ENCODE data around the gene EPHB6.

EPHB6 gene, protein sequence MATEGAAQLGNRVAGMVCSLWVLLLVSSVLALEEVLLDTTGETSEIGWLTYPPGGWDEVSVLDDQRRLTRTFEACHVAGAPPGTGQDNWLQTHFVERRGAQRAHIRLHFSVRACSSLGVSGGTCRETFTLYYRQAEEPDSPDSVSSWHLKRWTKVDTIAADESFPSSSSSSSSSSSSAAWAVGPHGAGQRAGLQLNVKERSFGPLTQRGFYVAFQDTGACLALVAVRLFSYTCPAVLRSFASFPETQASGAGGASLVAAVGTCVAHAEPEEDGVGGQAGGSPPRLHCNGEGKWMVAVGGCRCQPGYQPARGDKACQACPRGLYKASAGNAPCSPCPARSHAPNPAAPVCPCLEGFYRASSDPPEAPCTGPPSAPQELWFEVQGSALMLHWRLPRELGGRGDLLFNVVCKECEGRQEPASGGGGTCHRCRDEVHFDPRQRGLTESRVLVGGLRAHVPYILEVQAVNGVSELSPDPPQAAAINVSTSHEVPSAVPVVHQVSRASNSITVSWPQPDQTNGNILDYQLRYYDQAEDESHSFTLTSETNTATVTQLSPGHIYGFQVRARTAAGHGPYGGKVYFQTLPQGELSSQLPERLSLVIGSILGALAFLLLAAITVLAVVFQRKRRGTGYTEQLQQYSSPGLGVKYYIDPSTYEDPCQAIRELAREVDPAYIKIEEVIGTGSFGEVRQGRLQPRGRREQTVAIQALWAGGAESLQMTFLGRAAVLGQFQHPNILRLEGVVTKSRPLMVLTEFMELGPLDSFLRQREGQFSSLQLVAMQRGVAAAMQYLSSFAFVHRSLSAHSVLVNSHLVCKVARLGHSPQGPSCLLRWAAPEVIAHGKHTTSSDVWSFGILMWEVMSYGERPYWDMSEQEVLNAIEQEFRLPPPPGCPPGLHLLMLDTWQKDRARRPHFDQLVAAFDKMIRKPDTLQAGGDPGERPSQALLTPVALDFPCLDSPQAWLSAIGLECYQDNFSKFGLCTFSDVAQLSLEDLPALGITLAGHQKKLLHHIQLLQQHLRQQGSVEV

DNA sequence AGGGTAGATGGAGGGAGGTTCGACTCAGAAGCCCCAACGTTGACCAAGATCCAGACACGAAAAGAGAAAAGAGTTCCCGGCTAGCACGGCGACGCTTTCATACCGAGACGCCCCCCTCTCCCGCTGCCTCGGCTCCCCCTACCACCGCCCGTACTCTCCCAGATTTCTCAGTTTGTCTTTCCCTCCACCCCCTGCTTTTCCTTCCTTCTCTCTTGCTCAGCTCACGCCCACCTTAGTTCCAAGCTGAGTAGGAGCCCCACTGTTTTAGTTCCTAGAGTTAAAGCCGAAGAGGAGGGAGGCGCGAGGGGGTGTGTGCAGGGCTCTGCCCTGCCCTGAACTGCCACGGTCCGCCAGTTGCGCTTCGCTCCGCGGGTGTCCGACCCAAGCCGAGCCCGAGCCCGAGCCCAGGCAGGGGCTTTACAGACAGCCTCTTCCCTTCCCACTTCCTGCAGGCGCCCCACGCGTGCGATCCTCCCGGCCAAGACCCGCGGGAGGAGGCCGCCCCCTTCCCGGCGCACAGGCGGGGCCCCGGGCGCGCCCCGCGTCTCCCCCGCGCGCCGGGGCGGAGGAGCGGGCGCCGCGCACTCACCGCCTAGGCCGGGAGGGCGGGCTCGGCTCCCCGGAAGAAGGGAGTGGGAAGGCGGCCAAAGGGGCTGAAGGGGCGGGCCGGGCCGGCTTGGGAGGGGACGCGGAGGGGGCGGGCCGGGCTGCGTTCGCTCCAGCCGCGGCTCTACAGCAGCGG, at the start of gene EPHB6:
Gene EPHB6, plus strand, starts transcription at position 705 of the 742 bp plus-strand sequence. CDS start 8,152 bp downstream, outside the sequence.
- peak; percentile 21 to 34 for DNase-seq (ENCODE audit: low read depth in 2 of 2)

GRCh38 chr7:142805350-142806021, 49.4 kb upstream of the EPHB6 start:
- no peak for DNase-seq (ENCODE audit: low read depth in 2 of 2)

DNA sequence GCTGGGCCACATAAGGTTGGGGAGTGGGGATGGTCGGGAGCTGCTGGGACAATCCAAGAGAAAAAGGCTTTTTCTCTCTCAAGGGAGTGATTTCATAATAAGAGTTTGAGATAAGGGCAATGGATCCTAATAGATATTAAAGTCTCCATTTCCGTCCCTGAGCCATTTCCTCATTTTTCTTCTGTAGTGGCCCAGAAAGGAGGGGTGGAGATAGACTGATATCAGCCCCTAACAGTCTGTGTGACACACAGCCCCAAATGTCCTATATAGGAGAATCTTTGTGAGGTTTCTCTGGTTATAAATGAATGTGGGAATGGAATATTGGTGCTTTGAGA, 48.9 kb upstream of the EPHB6 start:
- no peak for DNase-seq (ENCODE audit: low read depth in 2 of 2)

GRCh38 chr7:142806957-142807356, 47.9 kb upstream of the EPHB6 start:
- no peak for DNase-seq (ENCODE audit: low read depth in 2 of 2)

DNA sequence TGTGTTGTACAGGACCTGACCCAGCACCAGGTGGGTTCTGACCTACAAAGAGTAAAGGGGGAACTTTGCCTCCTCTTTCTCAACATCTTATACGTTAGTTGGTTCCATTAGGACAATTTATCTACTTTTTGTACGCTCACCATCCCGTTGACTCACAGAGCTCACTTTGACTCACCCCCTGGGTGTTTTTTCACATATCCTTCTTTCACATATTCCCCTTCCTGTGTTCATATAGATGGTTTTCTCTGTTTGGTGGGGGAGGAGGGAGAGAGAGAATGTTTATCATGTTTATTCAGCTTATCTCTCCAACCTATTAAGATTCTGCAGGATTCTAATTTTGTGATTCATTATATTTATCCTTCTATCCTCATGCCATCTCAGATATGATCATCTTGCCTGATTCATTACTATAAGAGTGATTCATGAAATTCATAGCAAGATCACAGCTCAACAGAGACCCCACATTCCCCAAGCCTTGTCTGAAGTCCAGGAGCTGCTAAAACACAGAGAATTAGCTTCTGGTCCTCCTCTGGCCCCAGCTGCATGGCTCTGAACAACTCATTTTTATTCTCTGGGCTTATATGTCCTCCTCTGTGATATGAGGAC, 46.9 kb upstream of the EPHB6 start:
- no peak for DNase-seq (ENCODE audit: low read depth in 2 of 2)

- no peak for DNase-seq (ENCODE audit: low read depth in 2 of 2)
Measured at GRCh38 chr7:142808461-142808801, 46.4 kb upstream of the EPHB6 start.

DNA sequence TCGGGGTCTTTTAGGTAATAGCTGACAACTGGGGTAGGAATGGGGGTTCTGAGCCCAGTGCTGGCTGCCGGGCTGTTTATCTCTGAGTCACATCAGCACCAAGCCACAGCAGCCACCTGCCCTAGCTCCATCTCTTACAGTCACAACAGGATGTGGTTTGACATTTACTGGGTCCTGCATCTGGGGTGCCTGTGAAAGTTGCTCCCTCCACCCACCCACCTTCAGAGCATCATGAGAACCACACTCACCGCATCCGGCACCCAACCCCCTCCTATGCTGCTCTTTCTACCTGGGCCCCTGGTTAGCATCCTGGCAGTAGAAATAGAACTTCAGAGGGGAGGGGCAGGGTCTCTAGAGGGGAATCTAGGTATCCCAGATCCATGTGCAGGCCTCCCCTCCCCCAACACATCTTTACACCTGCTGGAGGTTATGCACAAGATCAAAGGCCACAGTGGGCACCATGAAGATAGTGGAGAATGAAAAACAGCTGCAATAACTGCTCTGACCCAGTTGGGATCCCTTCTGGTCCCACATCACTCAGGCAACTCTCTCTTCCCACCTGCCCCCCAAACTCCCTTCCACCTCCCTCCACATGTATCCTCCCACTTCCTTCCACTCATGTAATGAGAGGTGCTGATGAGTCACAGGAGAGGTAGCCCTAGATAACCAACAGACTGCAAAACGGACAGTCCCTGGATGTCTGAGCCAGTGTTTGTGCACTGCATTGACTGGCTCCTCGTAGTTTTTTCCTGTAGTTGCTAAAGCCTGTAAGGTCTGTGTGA, 45.9 kb upstream of the EPHB6 start:
- DNase-seq (ENCODE audit: low read depth in 2 of 2), result no peak

- DNase-seq (ENCODE audit: low read depth in 2 of 2), result no peak
Measured at GRCh38 chr7:142809671-142810070, 45.2 kb upstream of the EPHB6 start.

- peak; percentile 12 to 17 for DNase-seq (ENCODE audit: low read depth in 2 of 2)
Measured at GRCh38 chr7:142811154-142811737, 43.6 kb upstream of the EPHB6 start.

- DNase-seq (ENCODE audit: low read depth in 2 of 2), result no peak
Measured at GRCh38 chr7:142812437-142813215, 42.2 kb upstream of the EPHB6 start.

GRCh38 chr7:142813226-142813625, 41.6 kb upstream of the EPHB6 start:
- peak; percentile 11 to 21 for DNase-seq (ENCODE audit: low read depth in 2 of 2)

DNA sequence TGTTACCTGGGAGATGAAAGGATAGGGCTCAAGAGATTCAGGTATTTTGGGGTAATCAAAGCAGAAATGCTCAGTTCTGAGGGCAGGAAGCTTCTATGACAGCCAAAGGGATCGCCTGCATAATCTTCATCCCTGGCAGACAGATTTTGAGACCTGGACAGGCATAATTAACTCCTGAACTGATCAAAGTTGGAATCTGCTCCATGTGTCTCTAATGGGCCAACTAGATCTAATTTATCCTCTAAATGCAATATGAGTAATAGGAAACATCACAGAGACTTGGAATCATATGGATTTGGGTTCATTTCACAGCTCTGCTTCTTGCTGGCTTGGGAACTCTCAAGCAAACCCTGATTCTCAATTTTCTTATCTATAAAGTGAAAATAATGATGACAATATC, 41.2 kb upstream of the EPHB6 start:
- DNase-seq (ENCODE audit: low read depth in 2 of 2), result no peak

GRCh38 chr7:142814451-142814850, 40.4 kb upstream of the EPHB6 start:
- DNase-seq (ENCODE audit: low read depth in 2 of 2), result no peak

DNA sequence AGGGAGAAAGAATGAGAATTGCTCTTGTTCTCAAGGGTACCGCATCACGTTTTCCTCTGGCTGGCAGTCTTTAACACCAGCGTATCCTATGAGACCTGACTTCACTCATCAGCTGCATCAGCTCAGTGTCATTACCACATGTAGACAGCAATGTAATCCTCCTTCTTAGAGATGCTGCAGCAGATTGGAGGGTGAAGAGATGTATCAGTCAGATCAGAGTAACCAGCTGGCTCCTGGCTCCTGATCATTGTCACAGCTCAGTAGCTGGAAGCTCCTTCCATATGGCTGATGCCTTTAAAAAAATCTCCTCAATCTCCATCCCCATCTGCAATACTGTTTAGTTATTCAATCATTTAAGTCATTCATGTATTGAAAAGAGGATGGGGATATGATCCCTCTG, 39.7 kb upstream of the EPHB6 start:
- DNase-seq (ENCODE audit: low read depth in 2 of 2), result no peak

GRCh38 chr7:142817506-142817905, 37.4 kb upstream of the EPHB6 start:
- no peak for DNase-seq (ENCODE audit: low read depth in 2 of 2)

DNA sequence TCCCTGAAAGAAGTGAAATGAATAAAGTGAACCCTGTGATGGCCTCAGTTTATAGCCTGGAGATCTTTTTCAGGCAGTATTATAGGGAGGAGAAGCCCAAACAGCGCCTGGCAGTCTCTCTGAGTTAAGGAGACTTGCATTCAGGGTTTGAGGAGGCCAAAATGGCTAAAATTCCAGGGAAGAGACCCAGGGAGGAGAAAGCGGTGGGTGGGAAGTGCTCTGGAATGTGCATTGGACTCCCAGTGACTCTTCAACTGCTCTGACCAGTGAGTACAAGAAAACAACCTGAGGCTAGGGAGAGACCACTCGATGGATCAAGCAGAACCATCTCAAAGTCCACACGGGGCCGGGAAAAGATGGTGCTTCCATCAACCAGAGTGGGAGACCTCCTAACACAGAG, 35.3 kb upstream of the EPHB6 start:
- no peak for DNase-seq (ENCODE audit: low read depth in 2 of 2)

DNA sequence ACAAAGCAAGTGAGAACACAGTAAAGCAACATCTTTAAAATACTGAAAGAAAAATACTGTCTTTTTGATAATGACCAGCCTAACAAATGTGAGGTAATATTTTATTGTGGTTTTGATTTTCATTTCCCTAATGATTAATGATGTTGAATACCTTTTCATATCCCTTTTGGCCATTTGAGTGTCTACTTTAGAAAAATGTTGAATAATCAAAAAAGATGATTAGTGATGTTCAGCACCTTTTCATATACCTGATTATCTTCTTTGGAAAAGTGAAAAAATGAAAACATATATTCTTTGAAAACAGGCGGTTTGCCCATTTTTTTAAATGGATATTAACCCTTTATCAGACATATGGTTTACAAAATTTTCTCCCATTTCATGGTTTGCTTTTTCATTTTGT, 32.2 kb upstream of the EPHB6 start:
- DNase-seq (ENCODE audit: low read depth in 2 of 2), result no peak

DNA sequence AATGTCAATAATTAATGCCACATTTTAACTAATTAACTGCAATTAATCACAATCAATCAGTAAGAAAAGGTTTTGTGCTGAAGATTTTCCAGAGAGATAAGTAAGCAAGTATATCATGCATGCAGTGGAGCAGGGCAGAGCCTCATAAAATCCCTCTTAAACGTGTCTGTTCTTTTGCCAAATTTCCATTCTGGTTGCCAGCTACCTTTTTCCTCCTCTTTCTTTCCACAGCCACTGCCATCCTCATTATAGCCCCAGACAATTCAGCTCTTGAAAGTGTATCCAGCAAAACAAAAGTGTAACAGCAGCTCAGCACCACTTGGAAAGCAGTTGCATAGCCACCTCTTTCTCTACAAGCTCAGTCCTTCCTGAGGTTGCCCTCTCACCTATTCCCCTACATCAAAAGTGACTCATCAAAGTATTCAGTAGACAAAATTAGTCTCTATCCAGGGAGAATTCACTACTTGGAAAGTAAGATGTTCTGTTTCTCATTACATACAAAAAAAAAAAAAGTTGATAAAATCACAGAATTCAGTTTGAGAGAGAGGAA, 26.9 kb upstream of the EPHB6 start:
- no peak for DNase-seq (ENCODE audit: low read depth in 2 of 2)

DNA sequence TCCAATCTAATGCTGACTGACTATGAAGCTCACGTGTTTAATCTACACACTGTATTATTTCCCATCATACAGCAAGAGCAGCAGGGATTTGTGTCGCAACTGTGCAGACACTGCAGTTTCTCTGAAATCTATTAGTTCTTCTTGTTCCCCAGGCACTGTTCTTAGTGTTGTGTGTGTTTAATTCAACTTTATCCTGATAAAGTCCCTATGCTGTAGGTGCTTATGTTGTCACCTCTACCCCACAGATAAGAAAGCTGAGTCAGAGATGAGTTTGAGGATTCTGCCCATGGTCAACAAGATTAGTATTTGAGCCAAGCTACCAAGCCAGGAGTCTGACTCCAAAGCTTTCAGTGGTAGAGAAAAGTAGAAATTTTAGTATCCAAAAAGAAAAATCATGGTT, 22.5 kb upstream of the EPHB6 start:
- DNase-seq (ENCODE audit: low read depth in 2 of 2), result no peak
